HUES48 (cell line): Measurements from ENCODE around the gene RGS6.
A peak's percentile ranks its signal among the peaks of the same experiment; 100 is the strongest.

Experiments used
- H3K27ac ChIP-seq: one replicate; pipeline ENCODE4 v1.7.0; 2013; ENCODE audit warnings: low read depth, low read length, inconsistent platforms
- H3K27me3 ChIP-seq: 2 replicates; pipeline ENCODE4 v1.6.1; 2013; ENCODE audit warnings: mild to moderate bottlenecking, low read length; ENCODE audit not compliant: control insufficient read depth, insufficient read depth
- H3K36me3 ChIP-seq: 2 replicates; pipeline ENCODE4 v1.6.1; 2013; ENCODE audit warnings: low read length; ENCODE audit not compliant: control insufficient read depth, insufficient read depth
- H3K4me1 ChIP-seq: 2 replicates; pipeline ENCODE4 v1.6.1; 2013; ENCODE audit warnings: mild to moderate bottlenecking, low read length; ENCODE audit not compliant: control insufficient read depth, insufficient read depth
- H3K4me3 ChIP-seq: 2 replicates; pipeline ENCODE4 v1.5.1; 2013; ENCODE audit warnings: mild to moderate bottlenecking, low read depth, low read length
- H3K9ac ChIP-seq: 2 replicates; pipeline ENCODE4 v1.6.1; 2013; ENCODE audit warnings: mild to moderate bottlenecking, low read depth, low read length, moderate library complexity
- H3K9me3 ChIP-seq: 2 replicates; pipeline ENCODE4 v1.6.1; 2013; ENCODE audit warnings: low read length; ENCODE audit not compliant: control insufficient read depth, insufficient read depth

The RGS6 gene

GRCh38 chr14:72075649-72076334, 143.6 kb downstream of the RGS6 start:
- Histone ChIP-seq H3K27me3 (no peaks in the 10 kb centered on the region), H3K9me3 (no peaks in the 10 kb centered on the region), H3K27ac (peak overlapping the region; percentile 52), H3K9ac (no peak overlapping the region), H3K36me3 (no peaks in the 10 kb centered on the region), H3K4me1 (peaks cover 12% of the 10 kb centered on the region), H3K4me3 (no peak overlapping the region)

GRCh38 chr14:72081137-72081536, 148.9 kb downstream of the RGS6 start:
- Histone ChIP-seq H3K4me1 (peaks cover 3% of the 10 kb centered on the region; the same call in 1 of the 2 replicates), H3K36me3 (no peaks in the 10 kb centered on the region), H3K9ac (no peak overlapping the region), H3K9me3 (peaks cover 9% of the 10 kb centered on the region; the same call in 1 of the 2 replicates), H3K27me3 (no peaks in the 10 kb centered on the region), H3K4me3 (no peak overlapping the region), H3K27ac (no peak overlapping the region)

- Histone ChIP-seq H3K27me3 (no peaks in the 10 kb centered on the region), H3K27ac (no peak overlapping the region), H3K4me1 (peaks cover 14% of the 10 kb centered on the region), H3K4me3 (no peak overlapping the region), H3K9me3 (peaks cover 9% of the 10 kb centered on the region; the same call in 1 of the 2 replicates), H3K36me3 (no peaks in the 10 kb centered on the region), H3K9ac (no peak overlapping the region)
Observed at GRCh38 chr14:72084935-72085334, 152.7 kb downstream of the RGS6 start.

GRCh38 chr14:72089625-72090024, 157.4 kb downstream of the RGS6 start:
- H3K27me3 ChIP-seq: no peaks in the 10 kb centered on the region
- no peak overlapping the region for H3K27ac ChIP-seq
- H3K4me1 ChIP-seq: peaks cover 14% of the 10 kb centered on the region

GRCh38 chr14:72094844-72095582, 162.8 kb downstream of the RGS6 start:
- no peaks in the 10 kb centered on the region for H3K4me1 ChIP-seq
- H3K4me3 ChIP-seq: no peak overlapping the region
- no peak overlapping the region for H3K9ac ChIP-seq
- no peaks in the 10 kb centered on the region for H3K9me3 ChIP-seq
- H3K27ac ChIP-seq: no peak overlapping the region
- H3K36me3 ChIP-seq: no peaks in the 10 kb centered on the region
- no peaks in the 10 kb centered on the region for H3K27me3 ChIP-seq

More at GRCh38 chr14:72089625-72090024, 157.4 kb downstream of the RGS6 start:
- H3K4me3 ChIP-seq: no peak overlapping the region
- H3K9me3 ChIP-seq: no peaks in the 10 kb centered on the region
- no peak overlapping the region for H3K9ac ChIP-seq
- H3K36me3 ChIP-seq: no peaks in the 10 kb centered on the region

GRCh38 chr14:72097173-72097783, 165.0 kb downstream of the RGS6 start:
- no peaks in the 10 kb centered on the region for H3K9me3 ChIP-seq
- H3K36me3 ChIP-seq: no peaks in the 10 kb centered on the region
- no peak overlapping the region for H3K27ac ChIP-seq
- H3K4me1 ChIP-seq: no peaks in the 10 kb centered on the region
- H3K27me3 ChIP-seq: no peaks in the 10 kb centered on the region
- H3K9ac ChIP-seq: no peak overlapping the region
- no peak overlapping the region for H3K4me3 ChIP-seq

GRCh38 chr14:72098210-72098609, 166.0 kb downstream of the RGS6 start:
- Histone ChIP-seq H3K36me3 (no peaks in the 10 kb centered on the region), H3K9ac (no peak overlapping the region), H3K9me3 (no peaks in the 10 kb centered on the region), H3K4me1 (no peaks in the 10 kb centered on the region), H3K4me3 (no peak overlapping the region), H3K27ac (no peak overlapping the region), H3K27me3 (no peaks in the 10 kb centered on the region)

- H3K36me3 ChIP-seq: no peaks in the 10 kb centered on the region
- no peaks in the 10 kb centered on the region for H3K27me3 ChIP-seq
- H3K4me3 ChIP-seq: no peak overlapping the region
- H3K27ac ChIP-seq: no peak overlapping the region
- H3K9me3 ChIP-seq: no peaks in the 10 kb centered on the region
- no peaks in the 10 kb centered on the region for H3K4me1 ChIP-seq
- no peak overlapping the region for H3K9ac ChIP-seq
Observed at GRCh38 chr14:72099566-72099965, 167.3 kb downstream of the RGS6 start.

- H3K27ac ChIP-seq: no peak overlapping the region
- no peak overlapping the region for H3K4me3 ChIP-seq
- no peaks in the 10 kb centered on the region for H3K9me3 ChIP-seq
- no peaks in the 10 kb centered on the region for H3K27me3 ChIP-seq
- no peaks in the 10 kb centered on the region for H3K4me1 ChIP-seq
- H3K36me3 ChIP-seq: no peaks in the 10 kb centered on the region
- no peak overlapping the region for H3K9ac ChIP-seq
Observed at GRCh38 chr14:72104011-72104613, 171.9 kb downstream of the RGS6 start.

GRCh38 chr14:72111911-72112310, 179.7 kb downstream of the RGS6 start:
- Histone ChIP-seq H3K4me1 (no peaks in the 10 kb centered on the region), H3K4me3 (no peak overlapping the region), H3K9ac (no peak overlapping the region), H3K27ac (no peak overlapping the region), H3K9me3 (no peaks in the 10 kb centered on the region), H3K36me3 (no peaks in the 10 kb centered on the region), H3K27me3 (no peaks in the 10 kb centered on the region)

- Histone ChIP-seq H3K4me1 (no peaks in the 10 kb centered on the region), H3K27me3 (no peaks in the 10 kb centered on the region), H3K36me3 (no peaks in the 10 kb centered on the region), H3K4me3 (no peak overlapping the region), H3K27ac (no peak overlapping the region), H3K9me3 (no peaks in the 10 kb centered on the region), H3K9ac (no peak overlapping the region)
Observed at GRCh38 chr14:72118841-72119240, 186.6 kb downstream of the RGS6 start.
